GM20000 (cell line): ENCODE measurements around the gene LRRN4CL.
A peak's percentile ranks its signal among the peaks of the same experiment; 100 is the strongest.

Source experiments
- DNase-seq: peaks from one replicate; pipeline ENCODE4 v3.0.0; 2012; ENCODE audit warnings: low spot score
- TF ChIP-seq, protein P1 (sequence below): IDR thresholded peaks from 2 replicates; pipeline ENCODE4 v1.5.1; 2012; ENCODE audit warnings: mild to moderate bottlenecking, control low read depth; ENCODE audit errors: extremely low read depth, missing control alignments

Gene LRRN4CL

DNA sequence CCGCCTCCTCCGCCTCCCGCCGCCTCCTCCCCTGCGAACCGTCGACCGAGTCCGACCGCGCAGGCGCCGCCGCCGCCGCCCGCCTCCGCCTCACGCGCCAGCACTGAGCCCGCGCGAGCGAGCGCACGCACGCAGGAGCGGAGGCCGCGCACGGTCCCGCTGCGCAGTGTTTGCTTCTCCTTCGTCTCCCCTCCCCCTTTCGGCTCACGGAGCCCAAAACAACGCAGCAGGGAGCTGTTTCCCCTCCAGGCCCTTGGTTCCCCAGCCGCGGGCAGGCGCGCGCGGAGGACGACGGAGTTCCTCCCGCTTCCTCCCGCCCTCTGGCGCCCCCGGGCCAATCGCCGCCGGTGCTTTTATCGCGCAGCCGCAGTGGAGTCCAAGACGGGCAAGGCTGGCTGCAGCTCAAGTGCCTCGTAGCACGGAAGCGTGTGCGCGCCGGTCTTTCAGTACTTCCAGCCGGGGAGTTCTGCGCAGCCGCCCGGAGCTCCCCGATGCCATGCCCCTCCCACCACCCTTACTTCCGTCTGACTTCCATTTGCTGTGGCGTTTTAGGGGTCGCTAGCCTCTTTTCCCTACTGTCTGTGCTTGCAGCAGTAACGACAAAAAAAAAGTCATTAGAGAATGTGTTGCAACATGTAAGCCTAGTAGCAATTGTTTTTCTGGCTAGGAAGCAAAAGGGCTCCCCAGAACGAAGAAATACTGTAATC lies 38.0 kb upstream of the LRRN4CL start, which contains the start of gene HNRNPUL2:
Gene HNRNPUL2 (minus strand): TSS at position 293 of the 707 bp plus-strand sequence. CDS start 301 bp downstream, outside the sequence.
- DNase-seq = peak; percentile 98
- TF ChIP-seq, protein P1, sequence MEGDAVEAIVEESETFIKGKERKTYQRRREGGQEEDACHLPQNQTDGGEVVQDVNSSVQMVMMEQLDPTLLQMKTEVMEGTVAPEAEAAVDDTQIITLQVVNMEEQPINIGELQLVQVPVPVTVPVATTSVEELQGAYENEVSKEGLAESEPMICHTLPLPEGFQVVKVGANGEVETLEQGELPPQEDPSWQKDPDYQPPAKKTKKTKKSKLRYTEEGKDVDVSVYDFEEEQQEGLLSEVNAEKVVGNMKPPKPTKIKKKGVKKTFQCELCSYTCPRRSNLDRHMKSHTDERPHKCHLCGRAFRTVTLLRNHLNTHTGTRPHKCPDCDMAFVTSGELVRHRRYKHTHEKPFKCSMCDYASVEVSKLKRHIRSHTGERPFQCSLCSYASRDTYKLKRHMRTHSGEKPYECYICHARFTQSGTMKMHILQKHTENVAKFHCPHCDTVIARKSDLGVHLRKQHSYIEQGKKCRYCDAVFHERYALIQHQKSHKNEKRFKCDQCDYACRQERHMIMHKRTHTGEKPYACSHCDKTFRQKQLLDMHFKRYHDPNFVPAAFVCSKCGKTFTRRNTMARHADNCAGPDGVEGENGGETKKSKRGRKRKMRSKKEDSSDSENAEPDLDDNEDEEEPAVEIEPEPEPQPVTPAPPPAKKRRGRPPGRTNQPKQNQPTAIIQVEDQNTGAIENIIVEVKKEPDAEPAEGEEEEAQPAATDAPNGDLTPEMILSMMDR = no peak

DNA sequence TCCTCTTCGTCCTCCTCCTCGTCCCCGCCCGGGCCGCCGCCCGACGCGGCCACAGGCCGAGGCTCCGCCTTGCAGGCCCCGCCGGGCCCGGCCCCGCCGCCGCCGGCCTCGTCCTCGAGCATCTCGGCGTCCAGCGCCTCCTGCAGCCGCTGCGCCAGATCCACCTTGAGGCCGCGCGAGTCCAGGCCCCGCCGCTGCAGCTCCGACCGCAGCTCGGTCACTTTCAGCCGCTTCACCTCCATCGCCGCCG lies 37.5 kb upstream of the LRRN4CL start:
- no peak for DNase-seq
- TF ChIP-seq, protein P1 = no peak

DNA sequence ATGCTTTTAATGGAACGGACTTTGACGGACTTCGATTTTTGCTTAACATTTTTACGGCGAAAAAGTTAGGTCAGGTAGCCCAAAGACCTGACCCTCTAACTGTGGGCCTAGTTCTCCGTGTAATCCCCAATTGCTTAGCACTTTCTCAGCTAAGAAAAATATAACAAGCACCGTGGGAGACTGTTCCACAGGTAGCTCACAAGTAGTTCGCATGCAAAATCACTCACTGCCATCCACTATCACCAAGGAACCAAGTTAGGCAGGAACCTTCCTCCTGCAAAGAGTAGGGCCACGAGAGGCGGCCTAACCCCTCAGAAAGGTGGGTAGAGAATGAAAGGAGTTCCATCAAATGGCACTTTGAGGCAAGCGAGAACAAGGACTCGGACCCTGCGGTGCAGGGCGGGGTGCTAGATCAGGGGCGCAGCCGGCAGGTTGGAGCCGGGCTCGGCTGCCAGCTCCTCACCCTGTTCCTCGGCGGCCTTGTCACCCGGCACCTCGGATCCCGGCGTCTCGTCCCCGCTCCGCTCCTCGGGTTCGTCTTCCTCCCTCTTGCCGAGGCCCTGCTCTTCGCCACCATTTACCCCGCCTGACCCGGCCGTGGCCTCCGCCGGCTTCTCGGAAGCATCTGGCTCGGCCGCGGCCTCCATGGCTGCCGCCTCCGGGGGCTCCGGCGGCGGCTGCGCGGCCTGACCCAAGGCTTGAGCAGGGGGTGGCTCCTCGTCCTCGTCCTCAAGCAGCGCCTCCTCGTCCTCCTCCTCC lies 37.0 kb upstream of the LRRN4CL start:
- DNase-seq = no peak
- TF ChIP-seq, protein P1 = no peak

DNA sequence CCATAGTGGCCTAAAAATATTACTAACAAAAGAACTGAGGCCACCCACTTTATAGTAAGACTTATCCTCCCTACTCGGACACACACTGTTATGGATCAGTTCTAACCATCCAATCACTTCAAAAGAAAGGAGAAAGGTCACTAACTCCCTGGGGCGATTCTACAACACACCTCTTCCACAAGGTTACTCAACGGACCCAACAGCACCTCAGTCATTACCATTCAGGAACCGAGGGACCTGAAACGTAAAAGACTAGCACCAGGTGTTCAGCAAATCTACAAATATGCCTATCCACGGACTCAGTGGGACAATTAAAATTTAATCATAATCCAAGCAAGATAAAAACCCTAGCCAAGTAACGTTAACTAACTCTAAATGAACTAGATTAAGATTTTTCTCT lies 36.3 kb upstream of the LRRN4CL start:
- TF ChIP-seq, protein P1 = no peak
- no peak for DNase-seq

DNA sequence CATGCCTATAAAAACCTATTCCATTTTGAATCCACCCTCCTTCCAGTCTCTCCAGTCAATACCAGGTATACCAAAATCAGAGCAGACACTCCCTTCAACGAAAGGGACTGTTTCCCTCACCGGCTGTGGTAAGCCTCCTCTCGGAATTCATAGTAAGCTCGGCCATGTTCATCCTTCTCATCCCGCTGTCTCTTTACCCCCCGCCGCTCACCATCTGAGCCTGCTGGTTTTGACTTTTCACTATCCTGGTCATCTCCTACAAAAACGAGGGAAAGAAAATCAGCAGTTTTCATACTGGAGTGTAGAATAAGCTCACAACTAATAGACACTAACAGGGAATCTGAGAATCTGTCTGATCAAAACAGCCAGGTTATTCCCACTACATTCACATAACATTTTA lies 34.8 kb upstream of the LRRN4CL start:
- TF ChIP-seq, protein P1 = no peak
- DNase-seq = no peak

DNA sequence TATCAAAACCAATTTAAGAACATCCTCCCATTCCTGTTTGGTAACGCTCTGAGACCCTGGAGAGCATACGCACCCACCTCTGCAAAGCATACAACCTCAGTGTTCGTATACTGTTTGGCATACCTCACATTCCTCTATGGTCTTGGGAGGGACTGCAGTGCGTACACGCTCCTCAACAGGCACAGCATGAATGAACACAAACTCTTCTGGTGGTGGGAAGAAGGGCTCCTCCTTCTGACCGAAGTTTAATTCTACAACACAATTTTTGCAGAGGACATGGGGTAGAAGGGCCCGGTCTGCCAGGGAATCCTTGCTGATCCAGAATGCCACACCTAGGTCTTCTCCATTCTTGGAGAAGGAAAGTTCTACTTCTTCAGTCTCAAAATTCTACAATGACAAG lies 32.7 kb upstream of the LRRN4CL start:
- no peak for DNase-seq
- TF ChIP-seq, protein P1 = no peak

DNA sequence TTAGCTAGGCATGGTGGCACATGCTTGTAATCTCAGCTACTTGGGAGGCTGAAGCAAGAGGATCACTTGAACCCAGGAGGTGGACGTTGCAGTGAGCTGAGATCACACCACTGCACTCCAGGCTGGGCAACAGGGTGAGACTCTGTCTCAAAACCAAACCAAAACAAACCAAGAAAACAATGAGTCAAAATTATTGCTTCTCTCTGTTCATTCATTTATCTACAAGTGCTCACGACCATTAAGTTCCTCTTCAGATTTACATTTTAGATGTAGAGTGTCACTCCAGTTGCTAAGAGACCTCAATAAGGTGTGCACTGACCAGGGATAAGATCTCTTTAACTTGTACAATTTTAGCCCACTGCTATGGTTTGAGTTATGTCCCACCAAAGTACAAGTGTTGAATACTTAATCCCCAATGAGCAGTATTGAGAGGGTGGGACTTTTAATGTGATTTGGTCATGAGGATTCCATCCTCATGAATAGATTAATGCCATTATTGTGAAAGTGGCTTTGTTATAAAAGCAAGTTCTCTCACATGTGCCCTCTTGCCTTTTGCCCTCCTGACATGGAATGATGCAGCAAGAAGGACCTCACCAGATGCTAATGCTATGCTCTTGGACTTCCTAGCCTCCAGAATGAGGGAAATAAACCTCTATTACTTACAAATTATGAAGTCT lies 30.1 kb upstream of the LRRN4CL start:
- DNase-seq = no peak
- TF ChIP-seq, protein P1 = no peak
